GM23338 (cell line): Measurements from ENCODE around the gene ATP8B4. TPM values are rescaled to one million over a fixed set of nuclear protein-coding genes. Genes with fewer than 3 reads are reported as not detected.

ENCODE experiments used
- ATAC-seq: fragments of 200-7000 bp; cut with Tn5 transposase; 3 replicates; pipeline ENCODE4 v1.9.1; 2020
- DNase-seq: peaks from one replicate; pipeline ENCODE4 v3.0.0-alpha.2; 2015; ENCODE audit warnings: low spot score
- H2AFZ ChIP-seq: fragments of 200-600 bp; sonication (generic); 2 replicates; pipeline ENCODE4 v1.8.0; 2016; ENCODE audit warnings: antibody characterized with exemption, mild to moderate bottlenecking, moderate library complexity
- H3F3A ChIP-seq: fragments of 200-600 bp; sonication (generic); replicated peaks from 2 replicates; pipeline ENCODE4 v1.8.0; 2017; ENCODE audit warnings: antibody characterized with exemption, mixed run types, low read depth
- H3K27ac ChIP-seq: fragments of 200-600 bp; sonication (generic); 2 replicates; pipeline ENCODE4 v1.6.1; 2016; ENCODE audit warnings: low read depth
- H3K27me3 ChIP-seq: fragments of 200-600 bp; sonication (generic); 2 replicates; pipeline ENCODE4 v1.8.0; 2016; ENCODE audit warnings: mild to moderate bottlenecking, mixed run types, moderate library complexity; ENCODE audit not compliant: insufficient read depth
- H3K36me3 ChIP-seq: fragments of 200-600 bp; sonication (generic); 2 replicates; pipeline ENCODE4 v1.8.0; 2016; ENCODE audit warnings: mild to moderate bottlenecking; ENCODE audit not compliant: insufficient read depth
- H3K4me1 ChIP-seq: fragments of 200-600 bp; sonication (generic); 2 replicates; pipeline ENCODE4 v1.8.0; 2016; ENCODE audit warnings: mild to moderate bottlenecking, moderate library complexity; ENCODE audit not compliant: insufficient read depth
- H3K4me2 ChIP-seq: fragments of 200-600 bp; sonication (generic); 2 replicates; pipeline ENCODE4 v1.7.1; 2017; ENCODE audit warnings: mixed run types
- H3K4me3 ChIP-seq: fragments of 200-600 bp; sonication (generic); 2 replicates; pipeline ENCODE4 v1.6.1; 2016; ENCODE audit warnings: mixed run types
- H3K79me2 ChIP-seq: fragments of 200-600 bp; sonication (generic); replicated peaks from 2 replicates; pipeline ENCODE4 v1.8.0; 2017; ENCODE audit warnings: mild to moderate bottlenecking; ENCODE audit not compliant: insufficient read depth
- H3K9me2 ChIP-seq: fragments of 200-600 bp; sonication (generic); 2 replicates; pipeline ENCODE4 v1.8.0; 2017; ENCODE audit not compliant: insufficient read depth
- H4K20me1 ChIP-seq: fragments of 200-600 bp; sonication (generic); replicated peaks from 2 replicates; pipeline ENCODE4 v1.8.0; 2017; ENCODE audit warnings: mild to moderate bottlenecking; ENCODE audit not compliant: insufficient read depth
- H3K27ac Mint-ChIP-seq: 2 replicates; pipeline ENCODE4 v1.8.0; 2020; ENCODE audit warnings: inconsistent platforms, mild to moderate bottlenecking, moderate library complexity, mixed read lengths
- H3K27me3 Mint-ChIP-seq: 3 replicates; pipeline ENCODE4 v1.8.0; 2022; ENCODE audit warnings: low read depth, mild to moderate bottlenecking, moderate library complexity, mixed read lengths, inconsistent platforms; ENCODE audit not compliant: insufficient read depth, poor library complexity
- H3K36me3 Mint-ChIP-seq: 3 replicates; pipeline ENCODE4 v1.8.0; 2021; ENCODE audit warnings: low read depth, mild to moderate bottlenecking, inconsistent platforms, moderate library complexity, mixed read lengths
- H3K4me1 Mint-ChIP-seq: 3 replicates; pipeline ENCODE4 v1.8.0; 2020; ENCODE audit warnings: mild to moderate bottlenecking, inconsistent platforms, mixed read lengths
- H3K4me3 Mint-ChIP-seq: 3 replicates; pipeline ENCODE4 v1.8.0; 2021; ENCODE audit warnings: moderate library complexity, mild to moderate bottlenecking, inconsistent platforms, mixed read lengths
- H3K9me3 Mint-ChIP-seq: 3 replicates; pipeline ENCODE4 v1.8.0; 2020; ENCODE audit warnings: moderate library complexity, mild to moderate bottlenecking, inconsistent platforms, mixed read lengths
- CREB1 ChIP-seq: fragments of 250-450 bp; sonication (Bioruptor Pico); IDR thresholded peaks from 2 replicates; pipeline ENCODE4 v1.5.0; 2020; ENCODE audit warnings: low read depth, mild to moderate bottlenecking, moderate library complexity
- ETS1 ChIP-seq: IDR thresholded peaks from 2 replicates; pipeline ENCODE4 v1.6.1; 2016; ENCODE audit warnings: antibody characterized with exemption
- EZH2 ChIP-seq: fragments of 200-600 bp; sonication (generic); IDR thresholded peaks from one replicate; pipeline ENCODE4 v1.8.0; 2017; ENCODE audit warnings: antibody characterized with exemption, mild to moderate bottlenecking, low read depth; ENCODE audit not compliant: unreplicated experiment
- JUNB ChIP-seq: IDR thresholded peaks from one replicate; pipeline ENCODE4 v1.6.1; 2016; ENCODE audit warnings: antibody characterized with exemption; ENCODE audit not compliant: unreplicated experiment
- NANOG ChIP-seq: IDR thresholded peaks from 2 replicates; pipeline ENCODE4 v1.6.1; 2016; ENCODE audit warnings: antibody characterized with exemption, borderline replicate concordance
- STAT1 ChIP-seq: IDR thresholded peaks from one replicate; pipeline ENCODE4 v1.6.1; 2016; ENCODE audit warnings: antibody characterized with exemption; ENCODE audit not compliant: unreplicated experiment
- polyA plus RNA-seq: library from polyadenylated mRNA; unstranded; fragments of >200 nt; fragmentation: Nextera tagmentation; extraction: Ambion mirVana; gene quantifications from 2 replicates; pipeline ENCODE4 v1.2.1, GENCODE V29; 2016
- total RNA-seq: library from RNA; depleted of rRNA; stranded (reverse); fragments of >200 nt; shearing (Covaris generic); gene quantifications from 2 replicates; pipeline ENCODE4 v1.2.3, GENCODE V29; 2014
- TF ChIP-seq, protein P1 (sequence below): IDR thresholded peaks from one replicate; pipeline ENCODE4 v1.6.1; 2018; ENCODE audit warnings: antibody characterized with exemption; ENCODE audit not compliant: unreplicated experiment
- TF ChIP-seq, protein P2 (sequence below), 2 experiments: fragments of 200-600 bp in 1 of 2; sonication (generic) in 1 of 2; conservative IDR thresholded peaks; 2 replicates each; pipeline versions ENCODE4 v1.5.1 to v1.6.1; 2016 to 2017; ENCODE audit warnings: antibody characterized with exemption in 2 of 2, low read depth in 2 of 2, mild to moderate bottlenecking in 2 of 2, moderate library complexity in 1 of 2

ATP8B4 gene
- total and polyA plus RNA-seq, 2 experiments from 2014 or later, result 0.24 TPM; not detected in 1

GRCh38 chr15:49826640-49827234, 292.3 kb downstream of the ATP8B4 start:
- Mint-ChIP-seq H3K36me3 (no peaks in the 10 kb centered on the region), H3K27ac (no peak overlapping the region), H3K4me3 (no peak overlapping the region), H3K4me1 (peaks cover 5% of the 10 kb centered on the region; the same call in 2 of the 3 replicates), H3K9me3 (no peaks in the 10 kb centered on the region; the same call in 2 of the 3 replicates), H3K27me3 (no peaks in the 10 kb centered on the region)
- Histone ChIP-seq H4K20me1 (no peaks in the 10 kb centered on the region), H3K27me3 (no peaks in the 10 kb centered on the region), H3K4me3 (no peak overlapping the region), H3K27ac (no peak overlapping the region), H2AFZ (no peak overlapping the region), H3K36me3 (no peaks in the 10 kb centered on the region), H3K9me2 (peaks cover 9% of the 10 kb centered on the region; the same call in 1 of the 2 replicates), H3K4me1 (no peaks in the 10 kb centered on the region), H3K79me2 (no peaks in the 10 kb centered on the region), H3K4me2 (no peak overlapping the region), H3F3A (no peaks in the 10 kb centered on the region)
- TF ChIP-seq, protein P1, sequence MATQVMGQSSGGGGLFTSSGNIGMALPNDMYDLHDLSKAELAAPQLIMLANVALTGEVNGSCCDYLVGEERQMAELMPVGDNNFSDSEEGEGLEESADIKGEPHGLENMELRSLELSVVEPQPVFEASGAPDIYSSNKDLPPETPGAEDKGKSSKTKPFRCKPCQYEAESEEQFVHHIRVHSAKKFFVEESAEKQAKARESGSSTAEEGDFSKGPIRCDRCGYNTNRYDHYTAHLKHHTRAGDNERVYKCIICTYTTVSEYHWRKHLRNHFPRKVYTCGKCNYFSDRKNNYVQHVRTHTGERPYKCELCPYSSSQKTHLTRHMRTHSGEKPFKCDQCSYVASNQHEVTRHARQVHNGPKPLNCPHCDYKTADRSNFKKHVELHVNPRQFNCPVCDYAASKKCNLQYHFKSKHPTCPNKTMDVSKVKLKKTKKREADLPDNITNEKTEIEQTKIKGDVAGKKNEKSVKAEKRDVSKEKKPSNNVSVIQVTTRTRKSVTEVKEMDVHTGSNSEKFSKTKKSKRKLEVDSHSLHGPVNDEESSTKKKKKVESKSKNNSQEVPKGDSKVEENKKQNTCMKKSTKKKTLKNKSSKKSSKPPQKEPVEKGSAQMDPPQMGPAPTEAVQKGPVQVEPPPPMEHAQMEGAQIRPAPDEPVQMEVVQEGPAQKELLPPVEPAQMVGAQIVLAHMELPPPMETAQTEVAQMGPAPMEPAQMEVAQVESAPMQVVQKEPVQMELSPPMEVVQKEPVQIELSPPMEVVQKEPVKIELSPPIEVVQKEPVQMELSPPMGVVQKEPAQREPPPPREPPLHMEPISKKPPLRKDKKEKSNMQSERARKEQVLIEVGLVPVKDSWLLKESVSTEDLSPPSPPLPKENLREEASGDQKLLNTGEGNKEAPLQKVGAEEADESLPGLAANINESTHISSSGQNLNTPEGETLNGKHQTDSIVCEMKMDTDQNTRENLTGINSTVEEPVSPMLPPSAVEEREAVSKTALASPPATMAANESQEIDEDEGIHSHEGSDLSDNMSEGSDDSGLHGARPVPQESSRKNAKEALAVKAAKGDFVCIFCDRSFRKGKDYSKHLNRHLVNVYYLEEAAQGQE, result no peak
- no peak for TF ChIP-seq STAT1
- no peak for TF ChIP-seq ETS1
- TF ChIP-seq CREB1, result no peak
- no peak for TF ChIP-seq JUNB
- TF ChIP-seq NANOG, result no peak
- TF ChIP-seq, protein P2, sequence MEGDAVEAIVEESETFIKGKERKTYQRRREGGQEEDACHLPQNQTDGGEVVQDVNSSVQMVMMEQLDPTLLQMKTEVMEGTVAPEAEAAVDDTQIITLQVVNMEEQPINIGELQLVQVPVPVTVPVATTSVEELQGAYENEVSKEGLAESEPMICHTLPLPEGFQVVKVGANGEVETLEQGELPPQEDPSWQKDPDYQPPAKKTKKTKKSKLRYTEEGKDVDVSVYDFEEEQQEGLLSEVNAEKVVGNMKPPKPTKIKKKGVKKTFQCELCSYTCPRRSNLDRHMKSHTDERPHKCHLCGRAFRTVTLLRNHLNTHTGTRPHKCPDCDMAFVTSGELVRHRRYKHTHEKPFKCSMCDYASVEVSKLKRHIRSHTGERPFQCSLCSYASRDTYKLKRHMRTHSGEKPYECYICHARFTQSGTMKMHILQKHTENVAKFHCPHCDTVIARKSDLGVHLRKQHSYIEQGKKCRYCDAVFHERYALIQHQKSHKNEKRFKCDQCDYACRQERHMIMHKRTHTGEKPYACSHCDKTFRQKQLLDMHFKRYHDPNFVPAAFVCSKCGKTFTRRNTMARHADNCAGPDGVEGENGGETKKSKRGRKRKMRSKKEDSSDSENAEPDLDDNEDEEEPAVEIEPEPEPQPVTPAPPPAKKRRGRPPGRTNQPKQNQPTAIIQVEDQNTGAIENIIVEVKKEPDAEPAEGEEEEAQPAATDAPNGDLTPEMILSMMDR (conservative IDR thresholded peaks at IDR 0.05; ENCODE audit: low read depth in 2 of 2), result no peak
- no peak for TF ChIP-seq EZH2
- DNase-seq (no peak), ATAC-seq (no peak)

DNA sequence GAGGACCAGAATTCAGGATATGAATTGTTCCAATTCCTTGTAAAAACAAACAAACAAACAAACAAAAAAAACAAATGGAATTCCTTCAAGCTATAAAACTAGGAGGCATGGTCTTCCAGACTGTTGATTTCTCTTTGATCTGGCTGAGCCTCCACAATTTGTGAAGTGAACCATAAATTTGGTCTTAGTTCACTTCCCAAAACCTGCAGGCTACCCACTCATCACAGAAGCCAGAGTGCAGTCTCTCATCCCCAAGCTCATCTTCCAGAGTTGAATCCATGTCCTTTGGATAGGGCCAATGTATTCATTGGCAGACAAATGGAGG, 294.3 kb downstream of the ATP8B4 start:
- no peak for DNase-seq
- Histone ChIP-seq H3K4me1 (no peaks in the 10 kb centered on the region), H3K4me3 (no peak overlapping the region), H3K4me2 (no peak overlapping the region), H3K27me3 (no peaks in the 10 kb centered on the region), H3K9me2 (peaks cover 9% of the 10 kb centered on the region; the same call in 1 of the 2 replicates), H3K36me3 (no peaks in the 10 kb centered on the region; the same call in 1 of the 2 replicates), H2AFZ (no peak overlapping the region), H3K27ac (no peak overlapping the region), H3F3A (no peaks in the 10 kb centered on the region), H4K20me1 (no peaks in the 10 kb centered on the region), H3K79me2 (no peaks in the 10 kb centered on the region)
- no peaks in the 10 kb centered on the region for H3K4me1 Mint-ChIP-seq
- H3K9me3 Mint-ChIP-seq, result no peaks in the 10 kb centered on the region; the same call in 2 of the 3 replicates
- H3K27me3 Mint-ChIP-seq, result no peaks in the 10 kb centered on the region
- ATAC-seq, result no peak
- H3K27ac Mint-ChIP-seq, result no peak overlapping the region
- H3K4me3 Mint-ChIP-seq, result no peak overlapping the region
- no peaks in the 10 kb centered on the region for H3K36me3 Mint-ChIP-seq
- TF ChIP-seq, protein P2 (conservative IDR thresholded peaks at IDR 0.05; ENCODE audit: low read depth in 2 of 2), result no peak
- TF ChIP-seq EZH2 (no peak), ETS1 (no peak)
